GM19463 (cell line): ENCODE measurements around the gene MARCHF9.

Source experiments
- ATAC-seq: cut with Tn5 transposase; IDR thresholded peaks from one replicate; pipeline ENCODE4 v1.9.1; 2021; ENCODE audit warnings: mild to moderate bottlenecking, moderate library complexity; ENCODE audit not compliant: unreplicated experiment

Gene MARCHF9

DNA sequence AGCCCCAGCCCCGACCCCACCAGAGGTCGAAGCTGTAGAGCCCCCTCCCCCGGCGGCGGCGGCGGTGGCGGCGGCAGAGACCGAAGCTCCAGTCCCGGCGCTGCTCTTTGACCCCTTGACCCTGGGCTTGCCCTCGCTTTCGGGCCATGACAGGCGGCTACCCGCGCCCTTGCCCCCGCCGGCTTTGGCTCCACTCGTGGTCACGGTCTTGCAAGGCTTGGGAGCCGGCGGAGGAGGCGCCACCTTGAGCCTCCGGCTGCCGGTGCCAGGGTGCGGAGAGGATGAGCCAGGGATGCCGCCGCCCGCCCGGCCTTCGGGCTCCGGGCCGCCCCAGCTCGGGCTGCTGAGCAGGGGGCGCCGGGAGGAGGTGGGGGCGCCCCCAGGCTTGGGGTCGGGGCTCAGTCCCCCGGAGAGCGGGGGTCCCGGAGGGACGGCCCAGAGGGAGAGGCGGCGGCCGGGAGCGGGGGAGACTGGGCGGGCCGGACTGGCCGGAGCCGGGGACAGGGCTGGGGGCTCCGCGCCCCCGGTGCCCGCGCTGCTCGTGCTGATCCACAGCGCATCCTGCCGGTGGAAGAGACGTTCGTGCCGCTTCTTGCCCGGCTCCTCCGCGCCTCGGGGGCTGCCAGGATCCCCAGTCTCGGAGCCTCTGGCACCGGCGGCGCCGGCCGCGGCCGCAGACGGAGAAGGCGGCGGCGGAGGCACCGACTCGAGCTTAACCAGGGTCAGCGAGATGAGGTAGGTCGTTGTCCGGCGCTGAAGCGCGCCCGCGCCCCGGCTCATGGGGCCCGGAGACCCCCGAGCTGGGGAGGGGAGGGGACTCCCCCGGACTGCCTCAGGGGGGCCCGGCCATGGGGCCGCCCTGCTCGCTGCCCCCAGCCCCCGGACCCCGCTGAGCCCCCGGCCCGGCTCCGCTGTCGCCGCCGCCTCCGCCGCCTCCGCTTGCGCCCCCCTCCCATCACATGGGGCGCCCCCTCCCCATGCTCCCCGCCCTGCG is 17.1 kb upstream of the MARCHF9 start:
- ATAC-seq = no peak

GRCh38 chr12:57738661-57739237 is 16.2 kb upstream of the MARCHF9 start, which contains the start of gene AGAP2:
TSS of gene AGAP2 (minus strand) at chr12:57738742. CDS start at chr12:57738246, 496 bp downstream.
- ATAC-seq = no peak

DNA sequence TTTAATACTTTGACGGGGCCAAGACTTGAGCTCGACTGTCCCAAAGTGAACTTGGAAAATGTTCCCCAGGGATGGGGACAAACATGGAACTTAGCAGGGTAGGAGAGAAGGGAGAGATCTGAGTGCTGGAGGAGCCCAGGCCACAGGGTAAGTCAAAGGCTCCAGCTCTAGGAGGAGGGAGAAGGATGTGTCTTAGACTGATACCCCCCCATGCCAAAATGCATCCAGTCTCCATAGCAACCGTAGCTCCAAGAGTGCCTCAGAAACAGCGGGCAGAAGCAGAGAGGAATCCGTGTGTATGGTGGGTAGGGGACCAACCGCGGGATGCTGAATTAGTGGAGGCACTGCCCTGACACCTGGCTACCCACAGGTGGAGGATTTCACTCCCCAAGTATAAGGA is 15.5 kb upstream of the MARCHF9 start:
- ATAC-seq = no peak

DNA sequence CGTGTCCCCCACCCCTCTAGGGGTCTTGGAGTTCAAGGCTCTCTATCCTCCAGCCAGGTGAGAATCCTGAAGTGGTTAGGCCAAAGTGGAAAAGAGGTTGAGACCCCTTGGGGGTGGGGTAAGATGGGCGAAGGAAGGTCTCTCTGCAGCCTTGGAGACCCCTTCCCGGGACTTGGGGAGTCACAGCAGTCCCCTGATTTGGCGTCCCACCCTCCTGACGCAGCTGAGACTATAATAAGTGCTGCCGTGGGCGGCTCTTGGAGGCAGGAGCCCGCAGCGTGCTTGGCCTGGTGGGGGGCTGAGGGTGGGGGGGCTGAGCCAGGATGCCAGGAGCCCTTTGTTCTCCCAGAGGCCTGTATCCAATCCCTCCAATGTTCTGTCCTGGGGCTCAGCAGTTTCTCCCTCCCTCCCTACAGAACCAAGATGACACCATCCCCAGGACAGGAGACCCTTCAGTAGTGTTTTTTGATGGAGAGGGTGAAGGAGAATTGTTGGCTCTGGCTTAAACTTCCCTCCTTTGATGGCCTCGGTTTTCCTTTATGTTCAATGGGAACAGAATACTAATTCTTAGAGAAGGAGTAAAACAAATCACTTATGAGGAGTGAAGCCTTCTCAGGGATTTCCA is 14.9 kb upstream of the MARCHF9 start:
- ATAC-seq = no peak

- ATAC-seq = peak; percentile 39
Observed at GRCh38 chr12:57740656-57741412, 14.1 kb upstream of the MARCHF9 start.

- ATAC-seq = no peak
Observed at GRCh38 chr12:57741413-57741789, 13.5 kb upstream of the MARCHF9 start.

DNA sequence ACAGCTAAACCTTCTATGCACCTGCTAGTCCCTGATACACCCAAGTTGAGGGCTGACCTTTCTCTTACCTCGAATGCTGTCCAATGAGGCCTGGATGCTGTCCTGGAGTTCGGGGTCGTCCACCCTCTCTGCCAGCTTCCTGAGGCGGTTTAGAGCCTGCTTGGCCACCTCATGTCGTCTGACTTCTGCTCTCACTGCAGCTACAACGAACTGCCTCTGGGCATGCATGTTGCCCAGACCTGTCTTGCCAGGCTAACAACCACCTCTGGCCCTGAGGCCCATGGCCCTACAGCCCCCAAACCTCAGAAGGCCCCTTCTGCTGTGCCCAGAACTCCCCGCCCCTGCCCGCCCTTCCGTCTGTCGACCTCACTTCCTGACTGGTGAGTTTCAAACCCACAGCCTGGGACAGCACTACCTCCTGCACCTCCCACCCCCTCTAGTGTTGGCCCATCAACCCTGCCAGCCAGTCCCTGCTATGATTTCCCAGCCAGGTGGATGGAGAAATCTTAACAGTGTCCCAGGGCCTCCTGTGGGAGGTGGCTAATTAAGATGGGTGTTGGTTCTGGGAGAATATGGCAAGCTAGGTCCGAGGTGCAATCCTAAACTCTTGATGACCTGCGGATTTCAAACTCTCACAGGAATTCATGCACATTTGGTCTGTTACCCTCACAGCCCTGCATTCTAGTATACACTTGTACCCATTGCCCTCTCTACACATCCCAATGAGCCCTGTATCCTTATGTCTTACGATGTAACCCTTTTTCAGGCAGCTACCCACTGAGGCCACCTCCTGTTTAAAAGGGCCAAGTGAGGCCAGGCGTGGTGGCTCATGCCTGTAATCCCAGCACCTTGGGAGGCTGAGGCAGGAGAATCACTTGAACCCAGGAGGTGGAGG is 12.8 kb upstream of the MARCHF9 start:
- ATAC-seq = peak; percentile 50

DNA sequence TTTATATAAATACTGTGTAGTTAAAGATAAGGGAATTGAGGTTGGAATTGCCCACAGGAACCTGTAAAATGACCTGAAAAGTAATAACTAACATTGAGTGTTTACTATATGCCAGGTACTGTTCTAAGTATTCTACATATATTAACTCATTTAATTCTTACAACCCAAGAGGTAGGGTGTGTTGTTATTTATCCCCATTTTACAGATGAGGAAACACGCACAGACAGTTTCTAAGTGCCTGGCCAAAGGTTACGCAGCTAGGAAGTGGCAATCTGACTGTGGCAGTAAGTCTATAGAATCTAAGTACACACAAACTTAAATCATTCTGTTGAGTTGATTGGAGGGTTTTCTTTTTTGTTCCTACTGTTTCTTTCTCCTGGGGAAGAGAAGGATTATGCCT is 11.1 kb upstream of the MARCHF9 start:
- no peak for ATAC-seq

DNA sequence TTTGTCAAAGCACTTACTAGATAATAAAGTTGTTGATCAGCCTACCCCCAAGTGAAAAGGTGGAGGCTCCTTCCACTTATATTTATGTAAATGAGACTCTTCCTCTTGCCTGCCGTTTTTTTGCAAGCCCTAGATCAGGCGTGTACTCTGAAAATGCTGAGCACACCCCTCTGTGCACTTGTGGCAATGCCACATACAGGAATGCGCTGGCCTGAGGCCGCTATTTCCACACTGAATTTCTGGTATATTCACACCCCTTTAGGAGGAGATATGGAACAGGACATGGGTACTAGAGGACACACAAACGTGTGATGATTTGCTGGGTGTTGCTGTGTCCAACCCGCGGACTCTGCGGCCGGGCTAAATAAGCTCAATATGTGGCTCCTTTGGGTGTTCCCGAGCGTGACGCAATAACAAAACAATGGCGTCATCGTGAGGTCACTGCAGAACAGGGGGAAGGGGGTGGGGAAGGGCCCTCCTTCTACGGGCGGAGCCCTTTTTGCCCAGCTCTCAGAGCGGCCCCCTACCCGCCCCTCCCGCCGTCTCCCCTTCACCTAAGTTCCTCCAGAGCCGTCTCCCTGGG is 10.6 kb upstream of the MARCHF9 start:
- peak; percentile 32 for ATAC-seq

DNA sequence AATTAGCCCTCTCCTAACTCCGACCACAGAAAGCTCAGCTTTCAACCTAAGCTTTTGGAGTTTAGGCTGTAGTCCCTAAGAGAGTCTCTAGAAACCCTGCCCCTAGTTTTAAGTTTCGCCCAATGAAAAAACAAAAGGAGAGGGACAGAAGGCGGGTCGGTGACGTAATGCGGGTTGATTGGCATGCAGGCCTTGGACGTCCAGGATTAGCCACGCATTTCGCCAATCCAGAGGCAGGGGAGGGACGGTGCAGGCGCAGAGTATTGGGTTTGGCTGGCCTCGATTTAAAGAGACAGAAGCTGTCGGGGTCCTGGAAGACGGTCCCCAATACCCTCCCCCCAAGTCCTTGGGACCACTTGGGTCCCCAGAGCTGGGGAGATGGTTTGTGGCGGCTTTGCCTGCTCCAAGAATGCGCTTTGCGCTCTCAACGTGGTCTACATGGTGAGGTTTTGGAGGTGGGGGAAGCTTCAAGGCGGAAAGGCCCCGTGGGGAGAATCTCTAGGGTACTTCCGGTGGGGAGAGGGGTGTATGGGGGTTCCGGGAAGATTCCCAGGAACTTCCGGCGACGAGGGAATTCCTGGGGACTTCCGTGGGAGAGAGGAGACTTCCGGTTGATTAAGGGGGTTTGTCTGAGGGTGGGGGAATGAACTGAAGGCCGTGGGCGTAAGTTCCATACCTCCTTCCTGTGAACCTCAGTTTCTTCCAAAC is 10.0 kb upstream of the MARCHF9 start, which contains the start of gene TSPAN31:
Gene TSPAN31, plus strand, starts transcription at position 263 of the 708 bp plus-strand sequence. Its CDS starts 116 bp downstream, at position 379.
- ATAC-seq = peak; percentile 82

GRCh38 chr12:57745485-57745881 is 9.4 kb upstream of the MARCHF9 start:
- ATAC-seq = no peak

DNA sequence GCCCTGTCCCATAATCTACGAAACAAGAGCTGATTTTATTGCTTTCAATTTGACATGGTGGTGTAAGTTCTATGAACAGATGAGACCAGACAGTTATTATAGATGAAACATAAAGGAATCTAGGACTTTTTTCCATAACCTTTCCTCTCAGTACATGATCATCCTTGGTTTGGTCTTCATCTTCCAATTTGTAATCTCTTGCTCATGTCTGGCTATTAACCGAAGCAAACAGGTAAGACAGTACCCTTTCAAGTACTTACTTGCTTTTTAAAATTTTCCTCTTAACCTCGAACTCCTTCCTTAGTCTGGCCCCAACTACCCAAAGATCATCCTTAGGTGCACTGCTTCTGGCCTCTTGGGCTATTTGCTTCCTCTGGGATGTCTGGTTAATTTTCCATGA is 8.9 kb upstream of the MARCHF9 start:
- no peak for ATAC-seq

- no peak for ATAC-seq
Observed at GRCh38 chr12:57749061-57749460, 5.8 kb upstream of the MARCHF9 start.

- ATAC-seq = no peak
Observed at GRCh38 chr12:57750561-57751431, 4.1 kb upstream of the MARCHF9 start.

DNA sequence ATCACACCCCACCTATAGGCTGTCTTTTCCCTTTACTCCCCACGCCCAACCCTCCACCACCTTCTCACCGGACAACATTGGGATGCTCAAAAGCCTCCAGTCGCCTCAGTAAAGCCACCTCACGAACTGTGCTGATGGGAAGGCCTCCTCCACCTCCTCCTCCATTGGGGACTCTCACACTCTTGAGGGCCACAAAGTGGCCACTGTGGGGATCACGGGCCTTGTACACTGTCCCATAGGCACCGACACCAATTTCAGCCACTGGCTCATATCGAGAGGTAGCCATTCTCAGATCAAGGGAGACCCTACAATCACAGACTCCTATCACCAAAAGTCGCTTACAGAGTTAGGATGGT is 3.5 kb upstream of the MARCHF9 start:
- ATAC-seq = no peak

- ATAC-seq = peak; percentile 60
Observed at GRCh38 chr12:57751788-57752667, 2.9 kb upstream of the MARCHF9 start, which contains the start of gene CDK4. TSS of gene CDK4 (minus strand) at chr12:57752310. CDS start at chr12:57751717, 593 bp downstream.

GRCh38 chr12:57752668-57753000 is 2.3 kb upstream of the MARCHF9 start:
- no peak for ATAC-seq
